ENCODE data around the gene PDXDC1.

DNA sequence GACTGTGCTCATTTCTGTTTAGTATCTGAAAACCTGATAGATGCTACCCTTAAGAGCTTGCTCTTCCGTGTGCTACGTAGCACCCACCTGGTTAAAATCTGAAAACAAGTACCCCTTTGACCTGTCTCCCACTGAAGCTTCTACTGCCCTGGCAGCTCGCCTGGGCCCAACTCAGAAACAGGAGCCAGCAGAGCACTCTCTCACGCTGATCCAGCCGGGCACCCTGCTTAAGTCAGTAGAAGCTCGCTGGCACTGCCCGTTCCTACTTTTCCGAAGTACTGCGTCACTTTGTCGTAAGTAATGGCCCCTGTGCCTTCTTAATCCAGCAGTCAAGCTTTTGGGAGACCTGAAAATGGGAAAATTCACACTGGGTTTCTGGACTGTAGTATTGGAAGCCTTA is 62.2 kb downstream of the PDXDC1 start:
- no peak for TF ChIP-seq CTCF (IDR thresholded peaks at IDR 0.05)
- TF ChIP-seq POLR2A (IDR thresholded peaks at IDR 0.05) = no peak
